Type B pancreatic cell (in vitro differentiated cells): ENCODE measurements around the gene GJC1. TPM values are rescaled to one million over a fixed set of nuclear protein-coding genes. Genes with fewer than 3 reads are reported as not detected.
"Not testable (repeated sequence)": the region's sequence is repeated elsewhere in the genome, so short reads cannot be mapped to it uniquely, and the experiment has no call there.

Experiments
- DNase-seq: peaks from one replicate; pipeline ENCODE4 v3.0.0; 2021; ENCODE audit warnings: mixed read lengths; ENCODE audit not compliant: unreplicated experiment; ENCODE audit errors: extremely low spot score
- H3K27ac Mint-ChIP-seq: 2 replicates; pipeline ENCODE4 v1.8.0; 2021; ENCODE audit warnings: mild to moderate bottlenecking, mixed read lengths
- H3K27me3 Mint-ChIP-seq: 2 replicates; pipeline ENCODE4 v1.8.0; 2021; ENCODE audit warnings: mixed read lengths
- H3K36me3 Mint-ChIP-seq: 2 replicates; pipeline ENCODE4 v1.8.0; 2021; ENCODE audit warnings: mixed read lengths
- H3K4me1 Mint-ChIP-seq: one replicate; pipeline ENCODE4 v1.8.0; 2021; ENCODE audit warnings: mixed read lengths; ENCODE audit not compliant: unreplicated experiment
- H3K4me3 Mint-ChIP-seq: 2 replicates; pipeline ENCODE4 v1.8.0; 2021; ENCODE audit warnings: mild to moderate bottlenecking, mixed read lengths
- H3K9me3 Mint-ChIP-seq: 2 replicates; pipeline ENCODE4 v1.8.0; 2021; ENCODE audit warnings: mixed read lengths
- CTCF ChIP-seq: fragments of 200-600 bp; sonication (generic); conservative IDR thresholded peaks from 2 replicates; pipeline ENCODE4 v1.5.0; 2021; ENCODE audit warnings: antibody characterized with exemption, mild to moderate bottlenecking
- total RNA-seq: library from RNA; stranded (reverse); gene quantifications from 2 replicates; pipeline ENCODE4 v1.2.1, GENCODE V29; 2021; ENCODE audit warnings: low replicate concordance

GJC1 gene
- total RNA-seq, 1 donor from 2014 or later, result 62.6 TPM

GRCh38 chr17:44759916-44760243 lies 70.2 kb downstream of the GJC1 start:
- no peaks in the 10 kb centered on the region for H3K9me3 Mint-ChIP-seq
- no peaks in the 10 kb centered on the region for H3K36me3 Mint-ChIP-seq
- H3K4me3 Mint-ChIP-seq, result peak overlapping the region; percentile 54
- no peaks in the 10 kb centered on the region for H3K4me1 Mint-ChIP-seq
- H3K27me3 Mint-ChIP-seq, result peaks cover 24% of the 10 kb centered on the region
- no peak for TF ChIP-seq CTCF
- H3K27ac Mint-ChIP-seq, result no peak overlapping the region
- DNase-seq, result no peak

GRCh38 chr17:44759086-44759915 lies 70.8 kb downstream of the GJC1 start:
- Mint-ChIP-seq H3K27me3 (peaks cover 24% of the 10 kb centered on the region), H3K4me3 (no peak overlapping the region), H3K27ac (no peak overlapping the region), H3K36me3 (no peaks in the 10 kb centered on the region), H3K4me1 (no peaks in the 10 kb centered on the region), H3K9me3 (no peaks in the 10 kb centered on the region)
- peak; percentile 55 for TF ChIP-seq CTCF
- no peak for DNase-seq

- H3K36me3 Mint-ChIP-seq, result no peaks in the 10 kb centered on the region
- TF ChIP-seq CTCF, result no peak
- no peak for DNase-seq
- peaks cover 24% of the 10 kb centered on the region for H3K27me3 Mint-ChIP-seq
- no peaks in the 10 kb centered on the region for H3K9me3 Mint-ChIP-seq
- H3K27ac Mint-ChIP-seq, result no peak within 1 kb of the TSS
- H3K4me3 Mint-ChIP-seq, result peak within 1 kb of the TSS; percentile 80
- H3K4me1 Mint-ChIP-seq, result no peaks in the 10 kb centered on the region
Measured at GRCh38 chr17:44758414-44759085, 71.5 kb downstream of the GJC1 start, which contains the start of gene ADAM11. TSS of gene ADAM11 (plus strand) at chr17:44758988. CDS start at chr17:44759200, 212 bp downstream.

- Mint-ChIP-seq H3K4me1 (no peaks in the 10 kb centered on the region), H3K27ac (no peak overlapping the region), H3K27me3 (peaks cover 24% of the 10 kb centered on the region), H3K36me3 (no peaks in the 10 kb centered on the region), H3K4me3 (peak overlapping the region; percentile 80), H3K9me3 (no peaks in the 10 kb centered on the region)
- no peak for DNase-seq
- no peak for TF ChIP-seq CTCF
Measured at GRCh38 chr17:44757918-44758413, 72.1 kb downstream of the GJC1 start.

- Mint-ChIP-seq H3K4me1 (no peaks in the 10 kb centered on the region), H3K27ac (no peak overlapping the region), H3K9me3 (no peaks in the 10 kb centered on the region), H3K36me3 (no peaks in the 10 kb centered on the region), H3K4me3 (peak overlapping the region; percentile 80), H3K27me3 (peaks cover 21% of the 10 kb centered on the region)
- no peak for TF ChIP-seq CTCF
- peak; percentile 62 for DNase-seq
Measured at GRCh38 chr17:44757045-44757917, 72.8 kb downstream of the GJC1 start.

GRCh38 chr17:44755180-44755579 lies 74.9 kb downstream of the GJC1 start:
- not testable (repeated sequence) for H3K4me1 Mint-ChIP-seq, DNase-seq, H3K27ac Mint-ChIP-seq, H3K36me3 Mint-ChIP-seq, H3K9me3 Mint-ChIP-seq, H3K4me3 Mint-ChIP-seq
- H3K27me3 Mint-ChIP-seq, result peaks cover 12% of the 10 kb centered on the region
